HepG2 (cell line): ENCODE data around the gene GBA2. TPM values are rescaled to one million over a fixed set of nuclear protein-coding genes. Genes with fewer than 3 reads are reported as not detected.

Experiments used
- CEBPG ChIP-seq: IDR thresholded peaks from 2 replicates; pipeline ENCODE4 v1.6.1; 2016
- ELF4 ChIP-seq: sonication (generic); formaldehyde crosslinking; IDR thresholded peaks from 2 replicates; pipeline ENCODE4 v1.5.0; 2020; ENCODE audit warnings: missing genetic modification reagents, mild to moderate bottlenecking, moderate library complexity, borderline replicate concordance
- FOXP4 ChIP-seq: sonication (generic); formaldehyde crosslinking; IDR thresholded peaks from 2 replicates; pipeline ENCODE4 v1.4.0; 2020; ENCODE audit warnings: missing genetic modification reagents
- MED1 ChIP-seq: sonication (generic); formaldehyde crosslinking; IDR thresholded peaks from 2 replicates; pipeline ENCODE4 v1.4.0; 2020; ENCODE audit warnings: missing genetic modification reagents
- NPAS2 ChIP-seq: sonication (generic); formaldehyde crosslinking; IDR thresholded peaks from 2 replicates; pipeline ENCODE4 v1.8.0; 2022; ENCODE audit warnings: mild to moderate bottlenecking, missing genetic modification reagents, borderline replicate concordance
- NR2F6 ChIP-seq, 2 experiments: IDR thresholded peaks; 2 replicates each; pipeline ENCODE4 v1.6.1; 2016; ENCODE audit warnings: antibody characterized with exemption in 1 of 2, mild to moderate bottlenecking in 1 of 2
- PAX8 ChIP-seq: sonication (generic); formaldehyde crosslinking; IDR thresholded peaks from 2 replicates; pipeline ENCODE4 v1.8.0; 2022; ENCODE audit warnings: mild to moderate bottlenecking, missing genetic modification reagents, borderline replicate concordance
- REL ChIP-seq: sonication (generic); formaldehyde crosslinking; conservative IDR thresholded peaks from 2 replicates; pipeline ENCODE4 v1.8.0; 2022; ENCODE audit warnings: mild to moderate bottlenecking, missing genetic modification reagents, moderate library complexity
- RFX1 ChIP-seq: fragments of 450-650 bp; IDR thresholded peaks from 2 replicates; pipeline ENCODE4 v1.6.1; 2017
- RFX3 ChIP-seq: IDR thresholded peaks from 2 replicates; pipeline ENCODE4 v1.6.1; 2016; ENCODE audit warnings: missing biosample characterization, missing genetic modification reagents
- SRSF1 ChIP-seq: fragments of 200-400 bp; formaldehyde crosslinking; optimal IDR thresholded peaks from 2 replicates; pipeline ENCODE3; 2017; ENCODE audit warnings: mild to moderate bottlenecking, low read depth, low read length, moderate library complexity
- ZNF605 ChIP-seq: sonication (generic); formaldehyde crosslinking; IDR thresholded peaks from 2 replicates; pipeline ENCODE4 v1.8.0; 2022; ENCODE audit warnings: mild to moderate bottlenecking, missing genetic modification reagents
- ZNF768 ChIP-seq: sonication (generic); formaldehyde crosslinking; IDR thresholded peaks from 2 replicates; pipeline ENCODE4 v1.4.0; 2020; ENCODE audit warnings: missing genetic modification reagents
- polyA plus RNA-seq, 8 experiments: library from polyadenylated mRNA; depleted of rRNA in 3 of 8; stranded (reverse) in 7 of 8; unstranded in 1 of 8; fragments of >200 nt; fragmentation: Illumina TruSeq in 4 of 8; extraction: Trizol in 4 of 8; gene quantifications; 2 replicates each; pipeline versions ENCODE4 v1.2.1 to v1.2.3, GENCODE V29; 2011 to 2016; ENCODE audit warnings: low read depth in 4 of 8, missing spikeins in 1 of 8, mixed read lengths in 1 of 8; ENCODE audit not compliant: insufficient read depth in 1 of 8
- total RNA-seq, 5 experiments: library from RNA; depleted of rRNA; stranded (reverse); fragments of >200 nt; fragmentation: Illumina TruSeq; extraction: Trizol; gene quantifications; 2 replicates each; pipeline ENCODE4 v1.2.3, GENCODE V29; 2016; ENCODE audit warnings: low read depth in 1 of 5
- TF ChIP-seq, protein P1 (sequence below): sonication (generic); formaldehyde crosslinking; IDR thresholded peaks from 2 replicates; pipeline ENCODE4 v1.4.0; 2020; ENCODE audit warnings: missing genetic modification reagents
- TF ChIP-seq, protein P2 (sequence below): sonication (generic); formaldehyde crosslinking; IDR thresholded peaks from 2 replicates; pipeline ENCODE4 v1.8.1; 2023; ENCODE audit warnings: missing genetic modification reagents, inconsistent platforms, borderline replicate concordance
- TF ChIP-seq, protein P3 (sequence below): sonication (generic); formaldehyde crosslinking; conservative IDR thresholded peaks from 2 replicates; pipeline ENCODE4 v1.8.1; 2023; ENCODE audit warnings: missing genetic modification reagents
- TF ChIP-seq, protein P4 (sequence below): sonication (generic); formaldehyde crosslinking; IDR thresholded peaks from 2 replicates; pipeline ENCODE4 v1.8.0; 2022; ENCODE audit warnings: missing genetic modification reagents, low read depth, mild to moderate bottlenecking, borderline replicate concordance
- TF ChIP-seq, protein P5 (sequence below): IDR thresholded peaks from 2 replicates; pipeline ENCODE4 v1.6.1; 2012; ENCODE audit warnings: low read length, improper control_type of control experiment

The GBA2 gene
- total and polyA plus RNA-seq, 2 of the 13 experiments (the other 11 are each of a cell fraction or from before 2014, with no cell fraction given), result 37.5 to 86.1 TPM

DNA sequence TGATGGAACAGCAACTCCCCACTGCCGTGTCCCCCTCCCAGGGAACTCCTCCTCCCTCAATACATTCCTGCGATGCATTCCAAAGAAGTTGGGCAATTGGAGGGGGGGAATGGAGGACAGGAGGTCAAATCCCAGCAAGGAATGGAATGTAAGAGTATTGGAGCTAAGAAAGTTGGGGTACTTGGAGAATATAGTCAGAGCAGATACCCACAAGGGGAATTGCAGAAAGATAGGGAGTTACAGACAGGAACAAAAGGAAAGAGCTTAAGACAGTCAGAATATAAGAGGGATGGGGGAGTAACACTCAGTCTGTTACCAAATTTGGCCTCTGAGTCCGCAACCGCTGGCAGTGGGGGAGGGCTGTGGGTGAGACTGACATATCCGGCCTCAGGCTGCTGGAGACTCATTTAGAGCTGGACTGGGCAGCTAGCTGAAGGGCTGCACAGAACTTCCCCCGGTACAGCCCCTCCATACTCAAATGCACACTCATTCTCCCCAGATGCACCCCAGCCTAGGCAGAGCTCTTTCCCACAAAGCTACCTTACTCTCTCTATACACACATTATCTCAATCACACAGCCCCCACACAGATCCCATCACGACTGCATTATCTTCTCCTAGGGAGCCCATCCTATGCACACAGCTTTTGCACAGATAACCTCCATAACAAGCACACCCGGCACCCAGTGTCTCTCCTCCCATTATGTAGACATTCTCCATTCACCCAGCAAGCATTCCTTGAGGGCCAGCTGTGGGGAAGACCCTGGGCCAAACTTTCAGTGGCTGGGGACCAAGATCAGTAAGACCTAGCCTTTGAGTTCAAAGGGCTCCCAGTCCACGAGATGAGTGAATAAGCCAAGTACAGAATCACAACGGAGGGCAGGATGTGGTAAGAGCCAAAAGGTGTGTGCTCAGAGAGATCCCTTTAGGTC is 20.7 kb downstream of the GBA2 start (continued):
- TF ChIP-seq, protein P1, sequence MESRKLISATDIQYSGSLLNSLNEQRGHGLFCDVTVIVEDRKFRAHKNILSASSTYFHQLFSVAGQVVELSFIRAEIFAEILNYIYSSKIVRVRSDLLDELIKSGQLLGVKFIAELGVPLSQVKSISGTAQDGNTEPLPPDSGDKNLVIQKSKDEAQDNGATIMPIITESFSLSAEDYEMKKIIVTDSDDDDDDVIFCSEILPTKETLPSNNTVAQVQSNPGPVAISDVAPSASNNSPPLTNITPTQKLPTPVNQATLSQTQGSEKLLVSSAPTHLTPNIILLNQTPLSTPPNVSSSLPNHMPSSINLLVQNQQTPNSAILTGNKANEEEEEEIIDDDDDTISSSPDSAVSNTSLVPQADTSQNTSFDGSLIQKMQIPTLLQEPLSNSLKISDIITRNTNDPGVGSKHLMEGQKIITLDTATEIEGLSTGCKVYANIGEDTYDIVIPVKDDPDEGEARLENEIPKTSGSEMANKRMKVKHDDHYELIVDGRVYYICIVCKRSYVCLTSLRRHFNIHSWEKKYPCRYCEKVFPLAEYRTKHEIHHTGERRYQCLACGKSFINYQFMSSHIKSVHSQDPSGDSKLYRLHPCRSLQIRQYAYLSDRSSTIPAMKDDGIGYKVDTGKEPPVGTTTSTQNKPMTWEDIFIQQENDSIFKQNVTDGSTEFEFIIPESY (CRISPR knock-in tag), result no peak
- TF ChIP-seq FOXP4 (CRISPR knock-in tag), result no peak
- no peak for TF ChIP-seq ZNF768 (CRISPR knock-in tag)
- TF ChIP-seq, protein P2, sequence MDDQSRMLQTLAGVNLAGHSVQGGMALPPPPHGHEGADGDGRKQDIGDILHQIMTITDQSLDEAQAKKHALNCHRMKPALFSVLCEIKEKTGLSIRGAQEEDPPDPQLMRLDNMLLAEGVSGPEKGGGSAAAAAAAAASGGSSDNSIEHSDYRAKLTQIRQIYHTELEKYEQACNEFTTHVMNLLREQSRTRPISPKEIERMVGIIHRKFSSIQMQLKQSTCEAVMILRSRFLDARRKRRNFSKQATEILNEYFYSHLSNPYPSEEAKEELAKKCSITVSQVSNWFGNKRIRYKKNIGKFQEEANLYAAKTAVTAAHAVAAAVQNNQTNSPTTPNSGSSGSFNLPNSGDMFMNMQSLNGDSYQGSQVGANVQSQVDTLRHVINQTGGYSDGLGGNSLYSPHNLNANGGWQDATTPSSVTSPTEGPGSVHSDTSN, result no peak
- TF ChIP-seq PAX8, result no peak
- TF ChIP-seq ELF4, result no peak
- TF ChIP-seq CEBPG, result peak; percentile 92
- TF ChIP-seq, protein P3, sequence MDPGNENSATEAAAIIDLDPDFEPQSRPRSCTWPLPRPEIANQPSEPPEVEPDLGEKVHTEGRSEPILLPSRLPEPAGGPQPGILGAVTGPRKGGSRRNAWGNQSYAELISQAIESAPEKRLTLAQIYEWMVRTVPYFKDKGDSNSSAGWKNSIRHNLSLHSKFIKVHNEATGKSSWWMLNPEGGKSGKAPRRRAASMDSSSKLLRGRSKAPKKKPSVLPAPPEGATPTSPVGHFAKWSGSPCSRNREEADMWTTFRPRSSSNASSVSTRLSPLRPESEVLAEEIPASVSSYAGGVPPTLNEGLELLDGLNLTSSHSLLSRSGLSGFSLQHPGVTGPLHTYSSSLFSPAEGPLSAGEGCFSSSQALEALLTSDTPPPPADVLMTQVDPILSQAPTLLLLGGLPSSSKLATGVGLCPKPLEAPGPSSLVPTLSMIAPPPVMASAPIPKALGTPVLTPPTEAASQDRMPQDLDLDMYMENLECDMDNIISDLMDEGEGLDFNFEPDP (CRISPR knock-in tag), result no peak
- TF ChIP-seq RFX1, result no peak
- TF ChIP-seq RFX3 (CRISPR knock-in tag), result no peak
- TF ChIP-seq, protein P4, sequence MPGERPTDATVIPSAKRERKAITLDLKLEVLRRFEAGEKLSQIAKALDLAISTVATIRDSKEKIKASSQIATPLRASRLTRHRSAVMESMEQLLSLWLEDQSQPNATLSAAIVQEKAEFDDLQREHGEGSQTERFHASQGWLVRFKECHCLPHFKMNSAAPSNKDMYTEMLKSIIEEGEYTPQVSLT (CRISPR knock-in tag), result no peak
- TF ChIP-seq ZNF605, result no peak
- TF ChIP-seq SRSF1, result no peak
- TF ChIP-seq NR2F6 (IDR thresholded peaks at IDR 0.05), result peak; percentile 79
- TF ChIP-seq NR2F6 (CRISPR knock-in tag; IDR thresholded peaks at IDR 0.05), result peak; percentile 60
- no peak for TF ChIP-seq NPAS2 (CRISPR knock-in tag)
- TF ChIP-seq, protein P5, sequence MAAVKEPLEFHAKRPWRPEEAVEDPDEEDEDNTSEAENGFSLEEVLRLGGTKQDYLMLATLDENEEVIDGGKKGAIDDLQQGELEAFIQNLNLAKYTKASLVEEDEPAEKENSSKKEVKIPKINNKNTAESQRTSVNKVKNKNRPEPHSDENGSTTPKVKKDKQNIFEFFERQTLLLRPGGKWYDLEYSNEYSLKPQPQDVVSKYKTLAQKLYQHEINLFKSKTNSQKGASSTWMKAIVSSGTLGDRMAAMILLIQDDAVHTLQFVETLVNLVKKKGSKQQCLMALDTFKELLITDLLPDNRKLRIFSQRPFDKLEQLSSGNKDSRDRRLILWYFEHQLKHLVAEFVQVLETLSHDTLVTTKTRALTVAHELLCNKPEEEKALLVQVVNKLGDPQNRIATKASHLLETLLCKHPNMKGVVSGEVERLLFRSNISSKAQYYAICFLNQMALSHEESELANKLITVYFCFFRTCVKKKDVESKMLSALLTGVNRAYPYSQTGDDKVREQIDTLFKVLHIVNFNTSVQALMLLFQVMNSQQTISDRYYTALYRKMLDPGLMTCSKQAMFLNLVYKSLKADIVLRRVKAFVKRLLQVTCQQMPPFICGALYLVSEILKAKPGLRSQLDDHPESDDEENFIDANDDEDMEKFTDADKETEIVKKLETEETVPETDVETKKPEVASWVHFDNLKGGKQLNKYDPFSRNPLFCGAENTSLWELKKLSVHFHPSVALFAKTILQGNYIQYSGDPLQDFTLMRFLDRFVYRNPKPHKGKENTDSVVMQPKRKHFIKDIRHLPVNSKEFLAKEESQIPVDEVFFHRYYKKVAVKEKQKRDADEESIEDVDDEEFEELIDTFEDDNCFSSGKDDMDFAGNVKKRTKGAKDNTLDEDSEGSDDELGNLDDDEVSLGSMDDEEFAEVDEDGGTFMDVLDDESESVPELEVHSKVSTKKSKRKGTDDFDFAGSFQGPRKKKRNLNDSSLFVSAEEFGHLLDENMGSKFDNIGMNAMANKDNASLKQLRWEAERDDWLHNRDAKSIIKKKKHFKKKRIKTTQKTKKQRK, result no peak
- TF ChIP-seq MED1 (CRISPR knock-in tag), result no peak
- TF ChIP-seq REL (CRISPR knock-in tag), result no peak
